ENCODE data around the gene CCNG1. TPM values are rescaled to one million over a fixed set of nuclear protein-coding genes. Genes with fewer than 3 reads are reported as not detected.
A peak's percentile ranks its signal among the peaks of the same experiment; 100 is the strongest.
"Not testable (repeated sequence)": the region's sequence is repeated elsewhere in the genome, so short reads cannot be mapped to it uniquely, and the experiment has no call there.

CCNG1 gene
- polyA plus RNA-seq (50.9 to 96.7 TPM (median 51.9 TPM) in 3 replicates), polyA minus RNA-seq (32.1 to 108 TPM (median 41.7 TPM) in 3 replicates)
- polyA plus RNA-seq (2011; ENCODE audit: low read depth), result 114 TPM
- 56.9 and 118 TPM in 2 replicates for polyA plus RNA-seq (2011; cell fraction: cytosol; rRNA removed)
- polyA plus RNA-seq (2011; cell fraction: nucleus; rRNA removed), result 60.4 and 78.9 TPM in 2 replicates
- 58.6 and 87.3 TPM in 2 replicates for polyA plus RNA-seq (2012; ENCODE audit: low replicate concordance)
- 57.0 TPM for polyA minus RNA-seq (2011; cell fraction: cytosol; rRNA and poly(A)+ RNA removed)
- polyA minus RNA-seq (2011; cell fraction: nucleus; rRNA and poly(A)+ RNA removed), result 15.4 and 35.4 TPM in 2 replicates

DNA sequence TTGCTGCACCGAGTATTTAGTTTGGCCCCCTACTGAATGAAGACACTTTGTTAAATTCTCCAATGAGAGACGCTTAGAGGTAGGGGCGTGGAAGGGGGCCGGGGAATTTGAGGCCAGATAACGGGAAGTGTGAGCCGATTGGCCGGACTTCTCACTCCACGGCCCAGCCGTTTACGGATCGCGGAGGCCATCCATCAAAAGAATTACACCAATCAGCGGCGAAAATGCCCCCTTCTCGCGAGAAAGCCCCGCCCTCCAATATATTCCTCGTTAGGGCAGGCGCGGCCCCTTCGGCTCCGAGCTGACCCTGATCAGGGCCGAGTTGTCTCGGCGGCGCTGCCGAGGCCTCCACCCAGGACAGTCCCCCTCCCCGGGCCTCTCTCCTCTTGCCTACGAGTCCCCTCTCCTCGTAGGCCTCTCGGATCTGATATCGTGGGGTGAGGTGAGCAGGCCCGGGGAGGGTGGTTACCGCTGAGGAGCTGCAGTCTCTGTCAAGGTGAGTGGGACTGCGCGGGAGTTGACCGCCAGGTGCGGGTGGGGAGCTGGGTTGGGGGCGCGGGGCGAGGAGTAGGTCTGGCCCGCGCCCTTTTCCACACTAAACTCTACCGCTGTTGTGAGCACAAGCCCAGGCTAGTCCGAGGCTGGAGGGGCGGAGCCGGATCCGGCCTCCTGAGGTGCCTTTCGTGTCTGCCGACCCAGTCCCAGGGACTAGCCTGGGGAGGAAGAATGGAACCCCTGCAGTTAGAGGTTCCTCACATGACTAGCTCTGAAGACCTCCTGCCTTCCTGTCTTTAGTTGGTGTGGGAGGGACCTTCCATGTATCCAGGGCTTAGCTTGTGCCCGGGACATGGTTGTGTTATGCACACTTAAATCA is at the start of gene CCNG1:
CCNG1 (plus strand) TSS at position 287 of the 874 bp plus-strand sequence. CDS start 1,662 bp downstream, outside the sequence.
- Histone ChIP-seq H3K9me3 (ENCODE audit: control insufficient read depth, low read depth, low read length) (no peaks in the 10 kb centered on the region), H3K4me2 (ENCODE audit: control insufficient read depth, extremely low read depth, insufficient read depth, low read depth, low read length) (peak within 1 kb of the TSS; percentile 81), H3K27me3 (ENCODE audit: control insufficient read depth, extremely low read depth, insufficient read depth, low read length) (peaks cover 3% of the 10 kb centered on the region), H3K36me3 (ENCODE audit: control insufficient read depth in 2 of 2, extremely low read depth in 1 of 2, insufficient read depth in 2 of 2, low read length in 2 of 2) (peaks cover 4 to 15% of the 10 kb centered on the region in 2 experiments), H4K20me1 (ENCODE audit: control insufficient read depth, extremely low read depth, insufficient read depth, low read length) (peaks cover 4% of the 10 kb centered on the region), H3K9me1 (ENCODE audit: control insufficient read depth, extremely low read depth, insufficient read depth, low read length) (no peaks in the 10 kb centered on the region), H3K79me2 (ENCODE audit: control insufficient read depth, insufficient read depth, low read length) (peaks cover 39% of the 10 kb centered on the region), H3K4me3 (ENCODE audit: control insufficient read depth in 2 of 3, extremely low read depth in 1 of 3, insufficient read depth in 2 of 3, low read depth in 1 of 3, low read length in 3 of 3) (peak within 1 kb of the TSS; percentile 93 to 97 (median 97)), H3K27ac (ENCODE audit: control insufficient read depth, insufficient read depth, low read length) (peak within 1 kb of the TSS; percentile 92), H2AFZ (ENCODE audit: control insufficient read depth, low read length) (peak within 1 kb of the TSS; percentile 76), H3K4me1 (ENCODE audit: control insufficient read depth, extremely low read depth, insufficient read depth, low read length) (peaks cover 20% of the 10 kb centered on the region), H3K9ac (ENCODE audit: control insufficient read depth, extremely low read depth, insufficient read depth, low read length) (peak within 1 kb of the TSS; percentile 97)
- TF ChIP-seq, protein P1, sequence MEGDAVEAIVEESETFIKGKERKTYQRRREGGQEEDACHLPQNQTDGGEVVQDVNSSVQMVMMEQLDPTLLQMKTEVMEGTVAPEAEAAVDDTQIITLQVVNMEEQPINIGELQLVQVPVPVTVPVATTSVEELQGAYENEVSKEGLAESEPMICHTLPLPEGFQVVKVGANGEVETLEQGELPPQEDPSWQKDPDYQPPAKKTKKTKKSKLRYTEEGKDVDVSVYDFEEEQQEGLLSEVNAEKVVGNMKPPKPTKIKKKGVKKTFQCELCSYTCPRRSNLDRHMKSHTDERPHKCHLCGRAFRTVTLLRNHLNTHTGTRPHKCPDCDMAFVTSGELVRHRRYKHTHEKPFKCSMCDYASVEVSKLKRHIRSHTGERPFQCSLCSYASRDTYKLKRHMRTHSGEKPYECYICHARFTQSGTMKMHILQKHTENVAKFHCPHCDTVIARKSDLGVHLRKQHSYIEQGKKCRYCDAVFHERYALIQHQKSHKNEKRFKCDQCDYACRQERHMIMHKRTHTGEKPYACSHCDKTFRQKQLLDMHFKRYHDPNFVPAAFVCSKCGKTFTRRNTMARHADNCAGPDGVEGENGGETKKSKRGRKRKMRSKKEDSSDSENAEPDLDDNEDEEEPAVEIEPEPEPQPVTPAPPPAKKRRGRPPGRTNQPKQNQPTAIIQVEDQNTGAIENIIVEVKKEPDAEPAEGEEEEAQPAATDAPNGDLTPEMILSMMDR (optimal IDR thresholded peaks at IDR 0.05 in 1 of 3, IDR thresholded peaks at IDR 0.05 in 1 of 3, conservative IDR thresholded peaks at IDR 0.05 in 1 of 3; ENCODE audit: extremely low read depth in 1 of 3, insufficient read depth in 2 of 3, low read length in 3 of 3), result no peak
- no peak for TF ChIP-seq EZH2 (IDR thresholded peaks at IDR 0.05; ENCODE audit: low read length)
- DNase-seq (ENCODE audit: low read depth, low spot score) (peak; percentile 26), FAIRE-seq (peak; percentile 62)
- dilution Hi-C loops (cut with MboI; ENCODE audit: extremely low pct_ligation_motif_present, low sequenced_read_pairs), result no loop called here

- no peaks in the 10 kb centered on the region for H3K79me2 ChIP-seq (ENCODE audit: control insufficient read depth, insufficient read depth, low read length)
- dilution Hi-C loops (cut with MboI; ENCODE audit: extremely low pct_ligation_motif_present, low sequenced_read_pairs), result no loop called here
- H2AFZ ChIP-seq (ENCODE audit: control insufficient read depth, low read length), result no peak overlapping the region
- TF ChIP-seq EZH2 (IDR thresholded peaks at IDR 0.05; ENCODE audit: low read length), result no peak
- TF ChIP-seq, protein P1 (optimal IDR thresholded peaks at IDR 0.05 in 1 of 3, IDR thresholded peaks at IDR 0.05 in 1 of 3, conservative IDR thresholded peaks at IDR 0.05 in 1 of 3; ENCODE audit: extremely low read depth in 1 of 3, insufficient read depth in 2 of 3, low read length in 3 of 3), result no peak
- no peaks in the 10 kb centered on the region for H3K27me3 ChIP-seq (ENCODE audit: control insufficient read depth, extremely low read depth, insufficient read depth, low read length)
- H3K4me2 ChIP-seq (ENCODE audit: control insufficient read depth, extremely low read depth, insufficient read depth, low read depth, low read length), result no peak overlapping the region
- no peak overlapping the region for H3K27ac ChIP-seq (ENCODE audit: control insufficient read depth, insufficient read depth, low read length)
- H3K4me3 ChIP-seq (ENCODE audit: control insufficient read depth in 2 of 3, extremely low read depth in 1 of 3, insufficient read depth in 2 of 3, low read depth in 1 of 3, low read length in 3 of 3), result no peak overlapping the region
- H3K4me1 ChIP-seq (ENCODE audit: control insufficient read depth, extremely low read depth, insufficient read depth, low read length), result no peaks in the 10 kb centered on the region
- FAIRE-seq, result no peak
- no peaks in the 10 kb centered on the region for H3K9me3 ChIP-seq (ENCODE audit: control insufficient read depth, low read depth, low read length)
- no peak overlapping the region for H3K9ac ChIP-seq (ENCODE audit: control insufficient read depth, extremely low read depth, insufficient read depth, low read length)
- H4K20me1 ChIP-seq (ENCODE audit: control insufficient read depth, extremely low read depth, insufficient read depth, low read length), result no peaks in the 10 kb centered on the region
- no peaks in the 10 kb centered on the region for H3K9me1 ChIP-seq (ENCODE audit: control insufficient read depth, extremely low read depth, insufficient read depth, low read length)
- H3K36me3 ChIP-seq (ENCODE audit: control insufficient read depth in 2 of 2, extremely low read depth in 1 of 2, insufficient read depth in 2 of 2, low read length in 2 of 2), result no peaks in the 10 kb centered on the region
- no peak for DNase-seq (ENCODE audit: low read depth, low spot score)
Measured at GRCh38 chr5:163395792-163396191, 41.6 kb upstream of the CCNG1 start.

- H3K27ac ChIP-seq (ENCODE audit: control insufficient read depth, insufficient read depth, low read length); FAIRE-seq; H3K4me2 ChIP-seq (ENCODE audit: control insufficient read depth, extremely low read depth, insufficient read depth, low read depth, low read length); dilution Hi-C loops (cut with MboI; ENCODE audit: extremely low pct_ligation_motif_present, low sequenced_read_pairs); H4K20me1 ChIP-seq (ENCODE audit: control insufficient read depth, extremely low read depth, insufficient read depth, low read length); H3K79me2 ChIP-seq (ENCODE audit: control insufficient read depth, insufficient read depth, low read length); H3K4me3 ChIP-seq (ENCODE audit: control insufficient read depth in 2 of 3, extremely low read depth in 1 of 3, insufficient read depth in 2 of 3, low read depth in 1 of 3, low read length in 3 of 3); H3K4me1 ChIP-seq (ENCODE audit: control insufficient read depth, extremely low read depth, insufficient read depth, low read length); H3K9me3 ChIP-seq (ENCODE audit: control insufficient read depth, low read depth, low read length); H2AFZ ChIP-seq (ENCODE audit: control insufficient read depth, low read length); H3K9me1 ChIP-seq (ENCODE audit: control insufficient read depth, extremely low read depth, insufficient read depth, low read length); H3K9ac ChIP-seq (ENCODE audit: control insufficient read depth, extremely low read depth, insufficient read depth, low read length); H3K36me3 ChIP-seq (ENCODE audit: control insufficient read depth in 2 of 2, extremely low read depth in 1 of 2, insufficient read depth in 2 of 2, low read length in 2 of 2); H3K27me3 ChIP-seq (ENCODE audit: control insufficient read depth, extremely low read depth, insufficient read depth, low read length); DNase-seq (ENCODE audit: low read depth, low spot score): not testable (repeated sequence)
Measured at GRCh38 chr5:163396818-163397340, 40.5 kb upstream of the CCNG1 start.

Measured in keratinocyte (primary cell).